Naive thymus-derived CD4-positive, alpha-beta T cell (primary cell): ENCODE results near the gene TREM2. TPM values are rescaled to one million over a fixed set of nuclear protein-coding genes. Genes with fewer than 3 reads are reported as not detected.

Experiments used
- ATAC-seq: fragments of 150-1000 bp; cut with Tn5 transposase; 2 replicates; pipeline ENCODE4 v1.10.0; 2021; ENCODE audit warnings: mild to moderate bottlenecking, moderate library complexity
- CTCF ChIA-PET: fragments of 350-600 bp; sonication (Branson Sonifier 250); formaldehyde crosslinking; loops from one replicate; lab custom pipeline; 2021; ENCODE audit warnings: antibody characterized with exemption; lab: Charles Lee
- POLR2A ChIA-PET: fragments of 350-600 bp; sonication (Branson Sonifier 250); formaldehyde crosslinking; loops from one replicate; lab custom pipeline; 2021; ENCODE audit warnings: antibody characterized with exemption, inconsistent platforms; lab: Charles Lee
- DNase-seq, 9 donors: peaks; one replicate each; pipeline versions ENCODE4 v3.0.0 to v3.0.0-alpha.2; 2020 to 2022; ENCODE audit warnings: mixed read lengths in 1 of 9
- H3K27ac ChIP-seq: one replicate; pipeline ENCODE4 v1.7.0; 2013; ENCODE audit warnings: mild to moderate bottlenecking, low read depth, low read length, moderate library complexity
- H3K27me3 ChIP-seq, 2 donors: one replicate each; pipeline ENCODE4 v1.7.0; 2013; ENCODE audit warnings: low read length in 2 of 2, mild to moderate bottlenecking in 2 of 2, moderate library complexity in 2 of 2; ENCODE audit not compliant: control insufficient read depth in 2 of 2, insufficient read depth in 2 of 2
- H3K36me3 ChIP-seq, 3 experiments: 1 replicate in 2 of 3; 2 replicates in 1 of 3; pipeline ENCODE4 v1.7.0; 2013; ENCODE audit warnings: low read length in 3 of 3, mild to moderate bottlenecking in 3 of 3, moderate library complexity in 1 of 3; ENCODE audit not compliant: insufficient read depth in 3 of 3, control insufficient read depth in 2 of 3
- H3K4me1 ChIP-seq, 2 donors: one replicate each; pipeline ENCODE4 v1.7.0; 2013; ENCODE audit warnings: low read length in 2 of 2, mild to moderate bottlenecking in 2 of 2, moderate library complexity in 1 of 2; ENCODE audit not compliant: control insufficient read depth in 2 of 2, insufficient read depth in 2 of 2
- H3K4me3 ChIP-seq: 2 replicates; pipeline ENCODE4 v1.7.0; 2013; ENCODE audit warnings: mild to moderate bottlenecking, low read length
- H3K9me3 ChIP-seq, 3 experiments: 1 replicate in 2 of 3; 2 replicates in 1 of 3; pipeline ENCODE4 v1.7.0; 2013; ENCODE audit warnings: low read length in 3 of 3; ENCODE audit not compliant: control insufficient read depth in 2 of 3
- H3K27ac Mint-ChIP-seq, 9 donors: one replicate each; pipeline ENCODE4 v1.8.0; 2020 to 2022; ENCODE audit warnings: mixed read lengths in 9 of 9, mild to moderate bottlenecking in 8 of 9, moderate library complexity in 5 of 9, inconsistent platforms in 2 of 9
- H3K27me3 Mint-ChIP-seq, 5 donors: one replicate each; pipeline ENCODE4 v1.8.0; 2021 to 2022; ENCODE audit warnings: mixed read lengths in 5 of 5, mild to moderate bottlenecking in 1 of 5
- H3K36me3 Mint-ChIP-seq, 5 donors: one replicate each; pipeline ENCODE4 v1.8.0; 2020 to 2022; ENCODE audit warnings: mixed read lengths in 5 of 5, mild to moderate bottlenecking in 3 of 5, inconsistent platforms in 1 of 5
- H3K4me1 Mint-ChIP-seq, 7 donors: one replicate each; pipeline ENCODE4 v1.8.0; 2020 to 2022; ENCODE audit warnings: mixed read lengths in 7 of 7, mild to moderate bottlenecking in 3 of 7, inconsistent platforms in 1 of 7
- H3K4me3 Mint-ChIP-seq, 10 donors: one replicate each; pipeline ENCODE4 v1.8.0; 2020 to 2022; ENCODE audit warnings: mild to moderate bottlenecking in 10 of 10, mixed read lengths in 10 of 10, moderate library complexity in 6 of 10, inconsistent platforms in 2 of 10
- H3K9me3 Mint-ChIP-seq, 11 donors: one replicate each; pipeline ENCODE4 v1.8.0; 2020 to 2022; ENCODE audit warnings: mixed read lengths in 11 of 11, mild to moderate bottlenecking in 4 of 11, inconsistent platforms in 1 of 11, moderate library complexity in 1 of 11
- intact Hi-C, 2 donors: fragments of 100-400 bp; cut with micrococcal nuclease; formaldehyde crosslinking; loops; one replicate each; pipeline ENCODE4 v1.15.1; 2023
- polyA plus RNA-seq, 2 donors: library from polyadenylated mRNA; unstranded; fragments of 300-500 nt; fragmentation: Illumina TruSeq; gene quantifications; one replicate each; pipeline ENCODE4 v1.2.3, GENCODE V29; 2021
- total RNA-seq, 6 experiments: library from RNA in 5 of 6; stranded (reverse) in 5 of 6; gene quantifications; 1 replicate in 5 of 6; 2 replicates in 1 of 6; pipeline ENCODE4 v1.2.3 and lab custom pipeline; 2021 to 2026

The TREM2 gene
- total and polyA plus RNA-seq, 7 experiments from 2014 or later: 3.1 to 3.2 TPM; not detected in 5

DNA sequence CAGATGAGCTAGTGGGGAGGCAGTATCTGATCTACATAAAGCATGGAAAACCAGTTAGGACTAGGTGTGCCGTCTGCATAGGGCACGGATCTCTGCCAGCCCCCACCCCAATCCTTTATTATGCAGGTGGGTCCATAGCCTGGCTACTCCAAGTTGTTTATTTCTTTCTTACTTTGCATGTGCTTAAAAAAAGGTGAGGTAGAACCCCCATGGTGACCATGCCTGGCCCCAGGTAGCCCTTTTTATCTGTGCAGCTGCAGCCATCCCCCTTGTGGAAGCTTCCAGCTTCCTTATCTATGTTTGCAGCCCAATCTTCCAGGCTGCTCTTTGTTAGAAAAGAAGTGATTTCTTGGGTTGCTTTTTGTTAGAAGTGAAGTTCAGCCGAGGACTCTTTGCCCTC lies 9.0 kb upstream of the TREM2 start:
- H3K9me3 Mint-ChIP-seq: peaks cover 0 to 1% (median 0%) of the 10 kb centered on the region in 11 donors
- H3K4me3 ChIP-seq: no peak overlapping the region
- H3K4me3 Mint-ChIP-seq: no peak overlapping the region
- ChIA-PET CTCF (interaction anchor here (1.1 kb wide), 1 partner anchor 108 kb away, joined by 3 read pairs; no protein-coding TSS in a partner anchor), POLR2A (no interaction called here)
- no peak overlapping the region for H3K27ac ChIP-seq
- DNase-seq (no peak), ATAC-seq (no peak)
- H3K27ac Mint-ChIP-seq: no peak overlapping the region
- H3K36me3 ChIP-seq: no peaks in the 10 kb centered on the region
- peaks cover 0 to 2% (median 0%) of the 10 kb centered on the region in 7 donors for H3K4me1 Mint-ChIP-seq
- H3K9me3 ChIP-seq: no peaks in the 10 kb centered on the region
- H3K36me3 Mint-ChIP-seq: peaks cover 0 to 7% (median 0%) of the 10 kb centered on the region in 5 donors
- intact Hi-C loops: no loop called here
- H3K4me1 ChIP-seq: no peaks in the 10 kb centered on the region
- no peaks in the 10 kb centered on the region for H3K27me3 ChIP-seq
- peaks cover 0 to 23% (median 0%) of the 10 kb centered on the region in 5 donors for H3K27me3 Mint-ChIP-seq

DNA sequence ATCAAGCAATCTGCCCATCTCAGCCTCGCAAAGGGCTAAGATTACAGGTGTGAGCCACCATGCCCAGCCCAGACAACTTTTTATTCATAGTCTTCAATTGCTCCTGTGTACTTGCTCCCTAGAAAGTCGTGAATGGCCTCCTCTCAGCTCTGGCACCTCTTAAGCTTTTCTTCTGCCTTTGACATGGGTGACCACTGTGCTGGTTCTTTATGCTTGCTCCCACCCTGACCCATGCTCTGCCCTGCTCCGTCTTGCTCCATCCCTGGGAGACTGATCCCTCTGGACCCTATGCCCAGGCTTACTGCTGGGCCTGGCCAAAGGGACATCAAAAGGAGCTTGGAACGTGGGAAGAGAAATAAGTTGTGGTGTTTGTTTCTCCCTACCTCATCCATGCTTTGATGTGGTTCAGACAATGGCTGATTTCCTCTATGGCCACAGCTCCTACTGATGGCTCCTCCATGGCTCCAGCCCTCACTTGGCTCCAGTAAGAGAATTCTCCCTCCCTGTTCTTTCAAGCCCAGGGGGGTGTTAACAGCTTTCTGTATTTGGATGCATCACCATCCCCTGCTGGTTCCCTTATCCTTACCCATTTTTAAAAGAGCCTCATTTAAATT lies 7.7 kb upstream of the TREM2 start:
- H3K4me3 Mint-ChIP-seq: no peak overlapping the region
- CTCF ChIA-PET: interaction anchor here (0.9 to 1.2 kb wide), 2 partner anchors 11 to 12 kb away, joined by 4 to 5 read pairs; no protein-coding TSS in a partner anchor
- Histone ChIP-seq H3K36me3 (no peaks in the 10 kb centered on the region), H3K4me1 (no peaks in the 10 kb centered on the region), H3K27me3 (no peaks in the 10 kb centered on the region), H3K9me3 (no peaks in the 10 kb centered on the region), H3K4me3 (no peak overlapping the region), H3K27ac (no peak overlapping the region)
- peaks cover 0 to 2% (median 0%) of the 10 kb centered on the region in 7 donors for H3K4me1 Mint-ChIP-seq
- no peak for DNase-seq
- no peak overlapping the region for H3K27ac Mint-ChIP-seq
- ATAC-seq: no peak
- H3K27me3 Mint-ChIP-seq: peaks cover 0 to 19% (median 0%) of the 10 kb centered on the region in 5 donors
- peaks cover 0 to 1% (median 0%) of the 10 kb centered on the region in 11 donors for H3K9me3 Mint-ChIP-seq
- POLR2A ChIA-PET: no interaction called here
- intact Hi-C loops: no loop called here
- peaks cover 0 to 7% (median 0%) of the 10 kb centered on the region in 5 donors for H3K36me3 Mint-ChIP-seq

DNA sequence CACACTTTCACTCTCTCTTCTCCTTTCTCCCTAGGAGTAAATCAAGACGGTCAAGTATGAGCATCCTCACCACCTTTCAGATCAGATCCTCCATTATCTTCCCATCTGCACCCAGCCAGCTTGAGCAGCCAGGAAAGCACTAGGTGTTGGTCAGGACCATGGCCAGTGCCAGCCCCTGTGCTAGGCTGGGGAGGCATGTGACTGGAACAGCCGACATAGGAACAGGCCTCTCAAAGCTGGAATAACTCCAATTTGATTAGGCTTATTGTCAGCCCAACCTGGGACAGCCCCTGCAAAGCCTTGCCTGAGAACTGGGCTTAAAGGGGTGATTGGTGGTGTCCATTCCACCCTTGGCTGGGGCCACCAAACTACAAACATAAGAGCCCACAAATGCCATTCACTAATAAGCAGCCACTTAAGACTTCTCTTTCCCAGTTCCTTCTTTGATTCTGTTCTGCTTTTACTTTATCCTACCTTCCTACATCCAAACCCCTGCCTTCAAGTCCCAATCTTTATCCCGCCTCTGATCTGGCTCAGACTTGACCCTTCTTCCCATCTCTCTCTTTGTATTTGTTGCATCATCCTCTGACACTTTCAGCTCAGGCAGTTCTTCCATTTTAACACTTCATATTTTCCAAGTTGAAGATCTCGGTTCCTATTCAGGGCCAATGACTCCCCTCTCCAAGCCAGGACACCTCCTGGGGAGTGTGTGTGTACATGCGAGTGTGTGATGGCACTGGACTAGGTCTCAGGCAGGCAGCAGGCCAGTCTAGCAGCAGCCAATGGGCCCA lies 4.5 kb upstream of the TREM2 start:
- ChIA-PET POLR2A (no interaction called here), CTCF (interaction anchor here (1.1 to 1.2 kb wide), 2 partner anchors 9 to 15 kb away, joined by 3 to 4 read pairs; no protein-coding TSS in a partner anchor)
- H3K4me3 ChIP-seq: no peak overlapping the region
- no peak overlapping the region for H3K4me3 Mint-ChIP-seq
- no peak overlapping the region for H3K27ac ChIP-seq
- no peaks in the 10 kb centered on the region for H3K27me3 ChIP-seq
- peaks cover 0 to 7% (median 0%) of the 10 kb centered on the region in 5 donors for H3K36me3 Mint-ChIP-seq
- H3K27me3 Mint-ChIP-seq: peaks cover 0 to 24% (median 0%) of the 10 kb centered on the region in 5 donors
- DNase-seq (no peak), ATAC-seq (no peak)
- H3K9me3 Mint-ChIP-seq: peaks cover 0 to 1% (median 0%) of the 10 kb centered on the region in 11 donors
- no peaks in the 10 kb centered on the region for H3K9me3 ChIP-seq
- H3K4me1 Mint-ChIP-seq: peaks cover 0 to 6% (median 0%) of the 10 kb centered on the region in 7 donors
- H3K36me3 ChIP-seq: no peaks in the 10 kb centered on the region
- H3K4me1 ChIP-seq: no peaks in the 10 kb centered on the region
- intact Hi-C loops: no loop called here
- H3K27ac Mint-ChIP-seq: peak overlapping the region in 1 of 9 donors; percentile 57

DNA sequence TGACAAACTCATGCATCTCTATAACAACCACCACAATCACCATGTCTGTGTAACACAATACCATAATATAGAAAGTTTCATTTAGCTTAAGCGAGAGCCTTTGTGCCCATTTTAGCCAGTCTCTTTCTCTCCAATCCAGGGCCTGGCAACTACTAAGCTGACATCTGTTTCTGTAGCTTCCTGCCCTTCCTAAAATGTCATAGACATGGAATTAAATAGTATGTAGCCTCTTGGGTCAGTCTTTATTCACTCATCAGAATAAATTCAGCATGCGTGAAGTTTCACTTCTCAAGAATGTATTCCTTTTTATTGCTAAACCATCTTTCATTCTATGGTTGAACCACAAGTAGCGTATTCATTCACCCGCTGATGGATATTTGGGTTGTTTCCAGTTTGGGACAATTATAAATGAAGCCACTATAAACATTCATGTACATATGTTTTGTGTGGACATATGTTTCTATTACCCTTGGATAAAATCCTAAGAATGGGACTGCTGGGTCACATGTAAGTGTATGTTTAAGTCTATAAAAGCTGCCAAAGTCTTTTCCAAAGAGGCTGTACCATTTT lies 1.7 kb upstream of the TREM2 start:
- DNase-seq (no peak), ATAC-seq (no peak)
- CTCF ChIA-PET: interaction anchor here (1.0 kb wide), 1 partner anchor 18 kb away, joined by 3 read pairs; no protein-coding TSS in a partner anchor
- POLR2A ChIA-PET: no interaction called here
- peaks cover 0 to 21% (median 0%) of the 10 kb centered on the region in 5 donors for H3K27me3 Mint-ChIP-seq
- H3K36me3 ChIP-seq: no peaks in the 10 kb centered on the region
- H3K4me3 ChIP-seq: no peak overlapping the region
- no peaks in the 10 kb centered on the region for H3K27me3 ChIP-seq
- H3K9me3 Mint-ChIP-seq: peaks cover 0 to 1% (median 0%) of the 10 kb centered on the region in 11 donors
- no peaks in the 10 kb centered on the region for H3K4me1 ChIP-seq
- peaks cover 0 to 7% (median 0%) of the 10 kb centered on the region in 7 donors for H3K4me1 Mint-ChIP-seq
- H3K9me3 ChIP-seq: no peaks in the 10 kb centered on the region
- no peak overlapping the region for H3K27ac ChIP-seq
- intact Hi-C loops: no loop called here
- H3K36me3 Mint-ChIP-seq: peaks cover 0 to 8% (median 0%) of the 10 kb centered on the region in 5 donors
- no peak overlapping the region for H3K4me3 Mint-ChIP-seq
- H3K27ac Mint-ChIP-seq: no peak overlapping the region

DNA sequence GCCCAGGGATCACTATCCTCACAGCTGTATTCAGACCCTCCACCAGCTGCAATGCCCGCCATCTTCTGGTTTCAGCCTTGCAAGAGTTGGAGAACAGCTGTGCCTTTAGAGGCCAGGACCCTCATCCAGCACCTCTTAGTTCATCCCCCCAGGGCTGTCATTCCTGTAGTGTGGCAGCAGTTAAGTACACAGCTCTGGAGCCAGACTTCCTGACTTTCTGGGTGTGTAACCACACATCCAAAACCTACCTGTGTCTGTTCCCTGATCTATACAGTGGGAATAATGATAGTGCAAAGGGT lies 452 bp upstream of the TREM2 start:
- CTCF ChIA-PET: no interaction called here
- H3K4me3 ChIP-seq: no peak overlapping the region
- H3K4me1 ChIP-seq: no peaks in the 10 kb centered on the region
- intact Hi-C loops: no loop called here
- no peaks in the 10 kb centered on the region for H3K36me3 ChIP-seq
- Mint-ChIP-seq H3K9me3 (peaks cover 0 to 1% (median 0%) of the 10 kb centered on the region in 11 donors), H3K27me3 (peaks cover 0 to 17% (median 0%) of the 10 kb centered on the region in 5 donors), H3K4me3 (no peak overlapping the region), H3K36me3 (peaks cover 0 to 8% (median 0%) of the 10 kb centered on the region in 5 donors), H3K4me1 (peaks cover 0 to 7% (median 0%) of the 10 kb centered on the region in 7 donors), H3K27ac (no peak overlapping the region)
- no peak for ATAC-seq
- POLR2A ChIA-PET: no interaction called here
- no peak overlapping the region for H3K27ac ChIP-seq
- H3K27me3 ChIP-seq: no peaks in the 10 kb centered on the region
- H3K9me3 ChIP-seq: no peaks in the 10 kb centered on the region
- DNase-seq: no peak

DNA sequence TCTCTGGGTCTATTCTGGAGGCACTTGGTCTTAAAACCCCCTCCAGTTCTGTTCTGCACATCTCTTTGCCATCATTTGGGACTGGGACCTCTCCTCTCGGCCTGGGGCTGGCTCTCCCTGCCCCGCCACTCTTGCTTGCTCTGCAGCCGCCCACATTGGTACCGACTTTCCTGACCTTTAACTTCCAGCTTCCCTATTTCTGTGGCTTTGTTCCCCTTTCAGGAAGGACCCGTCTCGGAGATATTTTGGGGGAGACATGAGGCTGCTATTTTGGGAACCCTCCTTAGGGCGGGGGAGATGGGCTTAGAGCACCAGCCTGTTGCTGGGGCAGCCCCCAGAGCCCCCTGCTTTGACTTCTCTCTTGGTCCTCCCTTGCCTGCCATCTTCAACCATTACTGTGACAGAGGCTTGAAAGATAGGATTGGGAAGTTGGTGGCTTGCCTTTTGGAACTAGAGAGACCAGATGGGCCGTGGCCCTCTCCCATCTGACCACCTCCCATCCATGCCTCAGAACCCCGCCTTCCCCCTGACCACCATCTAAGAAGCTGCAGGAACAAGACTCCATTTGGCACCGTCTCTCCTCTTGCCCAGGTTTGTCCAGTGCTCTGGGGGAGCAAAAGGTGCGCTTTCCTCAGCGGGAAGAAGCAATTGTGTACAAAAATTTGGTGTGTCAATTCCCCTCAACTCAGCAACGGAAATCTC lies 914 bp downstream of the TREM2 start:
- Histone ChIP-seq H3K27ac (no peak overlapping the region), H3K4me1 (no peaks in the 10 kb centered on the region), H3K9me3 (no peaks in the 10 kb centered on the region), H3K27me3 (no peaks in the 10 kb centered on the region), H3K36me3 (no peaks in the 10 kb centered on the region), H3K4me3 (no peak overlapping the region)
- no peak overlapping the region for H3K4me3 Mint-ChIP-seq
- H3K27me3 Mint-ChIP-seq: peaks cover 0 to 18% (median 0%) of the 10 kb centered on the region in 5 donors
- ChIA-PET CTCF (no interaction called here), POLR2A (no interaction called here)
- no peak for DNase-seq
- peaks cover 0 to 7% (median 0%) of the 10 kb centered on the region in 7 donors for H3K4me1 Mint-ChIP-seq
- peaks cover 0 to under 1% (median 0%) of the 10 kb centered on the region in 11 donors for H3K9me3 Mint-ChIP-seq
- intact Hi-C loops: no loop called here
- no peak for ATAC-seq
- H3K27ac Mint-ChIP-seq: no peak overlapping the region
- H3K36me3 Mint-ChIP-seq: peaks cover 0 to 10% (median 0%) of the 10 kb centered on the region in 5 donors
